Stimulated activated CD4-positive, alpha-beta T cell treated with anti-CD3 and anti-CD28 coated beads, Interleukin-1b, Interleukin-23, amount 100 ng/mL, for 24 hours (primary cell): ENCODE results near the gene SWSAP1.

Experiments used
- DNase-seq, 4 experiments: peaks; one replicate each; pipeline ENCODE4 v3.0.0-alpha.2; 2020; ENCODE audit warnings: low read depth in 4 of 4, low spot score in 1 of 4

The SWSAP1 gene

GRCh38 chr19:11408591-11408990 lies 34.1 kb downstream of the SWSAP1 start:
- DNase-seq = no peak

GRCh38 chr19:11410682-11411081 lies 36.2 kb downstream of the SWSAP1 start:
- DNase-seq = no peak

- DNase-seq = no peak
These were observed 40.1 kb downstream of the SWSAP1 start for GRCh38 chr19:11414544-11414943.

GRCh38 chr19:11416346-11417052 lies 42.0 kb downstream of the SWSAP1 start:
- DNase-seq = no peak

- DNase-seq = no peak
These were observed 43.7 kb downstream of the SWSAP1 start for GRCh38 chr19:11418094-11418548.

GRCh38 chr19:11418549-11419506 lies 44.4 kb downstream of the SWSAP1 start, which contains the start of gene RGL3:
TSS of gene RGL3 (minus strand) at chr19:11419314. CDS start at chr19:11419278, 36 bp downstream.
- DNase-seq = no peak

GRCh38 chr19:11420429-11421370 lies 46.2 kb downstream of the SWSAP1 start:
- DNase-seq = no peak

GRCh38 chr19:11421371-11422098 lies 47.1 kb downstream of the SWSAP1 start:
- DNase-seq = no peak

GRCh38 chr19:11422163-11423065 lies 47.9 kb downstream of the SWSAP1 start:
- DNase-seq = peak in 1 of 4 experiments; percentile 70

- no peak for DNase-seq
These were observed 48.8 kb downstream of the SWSAP1 start for GRCh38 chr19:11423164-11423790.

- no peak for DNase-seq
These were observed 49.3 kb downstream of the SWSAP1 start for GRCh38 chr19:11423791-11424181.
